MCF 10A (cell line): ENCODE measurements around the gene SPINT4. TPM values are rescaled to one million over a fixed set of nuclear protein-coding genes. Genes with fewer than 3 reads are reported as not detected.

Experiments used
- BruUV-seq: library from RNA; stranded (reverse); fragments of 400-500 nt; replicated peaks from 2 replicates; lab custom pipeline; 2021; lab: Mats Ljungman, UMichigan
- CTCF ChIA-PET: fragments of 300-600 bp; sonication (Branson Sonifier 250); formaldehyde crosslinking; extraction: SDS; loops from one replicate; lab custom pipeline; 2021; ENCODE audit warnings: antibody characterized with exemption, inconsistent platforms; lab: Yijun Ruan, JAX
- POLR2A ChIA-PET: fragments of 300-600, 350-650 bp; sonication (Branson Sonifier 250); formaldehyde crosslinking; extraction: SDS; loops from one replicate; lab custom pipeline; 2020; ENCODE audit warnings: antibody characterized with exemption, inconsistent platforms; lab: Yijun Ruan, JAX
- DNase-seq: peaks from one replicate; pipeline ENCODE4 v3.0.0-alpha.2; 2018; ENCODE audit not compliant: unreplicated experiment
- H3K27ac Mint-ChIP-seq: one replicate; pipeline ENCODE4 v1.8.0; 2022; ENCODE audit warnings: mild to moderate bottlenecking, low read depth, mixed read lengths; ENCODE audit not compliant: unreplicated experiment
- H3K27me3 Mint-ChIP-seq: one replicate; pipeline ENCODE4 v1.8.0; 2022; ENCODE audit warnings: mixed read lengths; ENCODE audit not compliant: insufficient read depth, unreplicated experiment
- H3K36me3 Mint-ChIP-seq: one replicate; pipeline ENCODE4 v1.8.0; 2022; ENCODE audit warnings: mild to moderate bottlenecking, moderate library complexity, mixed read lengths; ENCODE audit not compliant: insufficient read depth, unreplicated experiment
- H3K4me1 Mint-ChIP-seq: one replicate; pipeline ENCODE4 v1.8.0; 2022; ENCODE audit warnings: mixed read lengths; ENCODE audit not compliant: insufficient read depth, unreplicated experiment
- H3K4me3 Mint-ChIP-seq: one replicate; pipeline ENCODE4 v1.8.0; 2022; ENCODE audit warnings: mild to moderate bottlenecking, moderate library complexity, mixed read lengths; ENCODE audit not compliant: unreplicated experiment
- H3K9me3 Mint-ChIP-seq: one replicate; pipeline ENCODE4 v1.8.0; 2022; ENCODE audit warnings: mixed read lengths; ENCODE audit not compliant: unreplicated experiment
- CTCF ChIP-seq: fragments of 200-600 bp; IDR thresholded peaks from one replicate; pipeline ENCODE4 v1.8.0; 2022; ENCODE audit warnings: antibody characterized with exemption, mild to moderate bottlenecking; ENCODE audit not compliant: unreplicated experiment
- intact Hi-C: fragments of 100-400 bp; cut with micrococcal nuclease; formaldehyde crosslinking; loops from 2 replicates; pipeline ENCODE4 v1.14.1; 2022
- microRNA-seq: library from miRNA; unstranded; fragments of <30 nt; microRNA quantifications from one replicate; pipeline ENCODE4 v1.2.0, GENCODE V29; 2022
- total RNA-seq: library from RNA; stranded (reverse); gene quantifications from 2 replicates; pipeline ENCODE4 v1.2.3, GENCODE V29; 2022

The SPINT4 gene
- total RNA-seq, 1 experiment from 2014 or later = not detected

DNA sequence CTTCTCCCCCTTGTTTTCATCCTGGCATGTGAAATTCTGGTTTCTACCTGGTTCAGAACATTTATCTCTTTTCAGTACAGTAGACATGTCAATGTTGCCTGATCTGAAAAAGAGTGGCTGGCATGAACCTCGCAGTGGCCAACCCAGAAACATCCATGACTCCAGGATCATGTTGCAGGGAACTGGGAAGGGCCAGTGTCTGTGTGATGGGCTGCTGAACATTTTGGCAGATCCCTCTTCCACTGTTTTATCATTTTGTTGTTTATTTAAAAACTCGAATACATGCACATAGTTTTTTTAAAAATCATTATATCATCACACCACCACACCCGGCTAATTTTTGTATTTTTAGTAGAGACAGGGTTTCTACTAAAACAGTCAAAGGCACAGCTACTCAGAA lies 50.5 kb downstream of the SPINT4 start:
- Mint-ChIP-seq H3K4me1 (peaks cover under 1% of the 10 kb centered on the region), H3K36me3 (peaks cover 5% of the 10 kb centered on the region), H3K27me3 (peaks cover 11% of the 10 kb centered on the region), H3K4me3 (no peak overlapping the region), H3K27ac (no peak overlapping the region), H3K9me3 (no peaks in the 10 kb centered on the region)
- POLR2A ChIA-PET = interaction anchor here (0.9 kb wide), 1 partner anchor 234 kb away, joined by 4 read pairs; no protein-coding TSS in a partner anchor
- BruUV-seq = no TSS peak
- CTCF ChIA-PET = interaction anchor here (1.3 to 8.2 kb wide), 14 partner anchors 33 to 452 kb away, joined by 4 to 158 read pairs (median 15); partner anchors contain the start of genes EPPIN, SYS1 and WFDC6
- intact Hi-C loops = no loop called here
- TF ChIP-seq CTCF = no peak
- DNase-seq = no peak

- CTCF ChIA-PET = interaction anchor here (0.5 to 8.2 kb wide), 10 partner anchors 9 to 454 kb away, joined by 3 to 158 read pairs (median 3); no protein-coding TSS in a partner anchor
- Mint-ChIP-seq H3K27me3 (peaks cover 11% of the 10 kb centered on the region), H3K4me3 (no peak overlapping the region), H3K27ac (no peak overlapping the region), H3K4me1 (peaks cover 23% of the 10 kb centered on the region), H3K36me3 (peaks cover 5% of the 10 kb centered on the region), H3K9me3 (no peaks in the 10 kb centered on the region)
- no peak for DNase-seq
- POLR2A ChIA-PET = interaction anchor here (0.6 kb wide), 1 partner anchor 412 kb away, joined by 3 read pairs; the partner anchor contains the start of gene SYS1
- intact Hi-C loops = no loop called here
- no TSS peak for BruUV-seq
- no peak for TF ChIP-seq CTCF
Observed at GRCh38 chr20:45774945-45775344, 52.8 kb downstream of the SPINT4 start.

DNA sequence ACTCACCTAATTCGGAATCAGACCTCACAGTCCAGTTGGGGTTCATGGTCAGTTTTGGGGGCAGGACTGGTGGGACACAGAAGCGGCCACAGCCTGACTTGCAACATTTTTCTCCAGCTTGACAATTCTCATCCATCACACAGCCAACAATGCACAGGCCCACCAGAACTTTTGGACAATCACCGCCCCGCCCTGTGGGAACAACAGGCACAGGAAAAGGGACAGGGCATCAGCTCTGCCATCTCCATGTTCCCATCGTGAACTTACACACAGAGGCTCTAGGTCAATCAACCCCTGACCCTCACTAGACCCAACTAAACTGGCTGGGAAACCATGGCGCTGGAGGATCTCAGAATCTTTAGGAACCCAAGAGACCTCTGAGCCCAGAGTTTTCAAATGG lies 53.3 kb downstream of the SPINT4 start:
- peaks cover 11% of the 10 kb centered on the region for H3K27me3 Mint-ChIP-seq
- ChIA-PET CTCF (interaction anchor here (0.6 to 1.2 kb wide), 4 partner anchors 9 to 401 kb away, joined by 3 read pairs; no protein-coding TSS in a partner anchor), POLR2A (interaction anchor here (1.2 to 1.6 kb wide), 2 partner anchors 439 to 457 kb away, joined by 3 to 5 read pairs; no protein-coding TSS in a partner anchor)
- H3K4me3 Mint-ChIP-seq = no peak overlapping the region
- BruUV-seq = no TSS peak
- DNase-seq = no peak
- TF ChIP-seq CTCF = no peak
- H3K4me1 Mint-ChIP-seq = peaks cover 28% of the 10 kb centered on the region
- peaks cover 5% of the 10 kb centered on the region for H3K36me3 Mint-ChIP-seq
- H3K27ac Mint-ChIP-seq = no peak overlapping the region
- no peaks in the 10 kb centered on the region for H3K9me3 Mint-ChIP-seq
- intact Hi-C loops = no loop called here

Small RNAs within 50 kb of the gene (microRNA-seq; reads per million reads assigned to microRNA genes)
- not detected for gene MIR3617

Other genes starting within 250 kb of the SPINT4 start
- not detected in 2 replicates for gene SPINT3, start 206.7 kb upstream of the SPINT4 start, total RNA-seq
- gene WFDC6, start 182.9 kb upstream of the SPINT4 start, total RNA-seq = not detected in 2 replicates
- not detected in 2 replicates for gene EPPIN, start 174.9 kb upstream of the SPINT4 start, total RNA-seq
- not detected in 2 replicates for gene WFDC8, start 143.1 kb upstream of the SPINT4 start, total RNA-seq
- not detected in 2 replicates for gene WFDC10A, start 92.6 kb upstream of the SPINT4 start, total RNA-seq
- gene WFDC9, start 91.1 kb upstream of the SPINT4 start, total RNA-seq = not detected in 2 replicates
- gene WFDC11, start 52.1 kb upstream of the SPINT4 start, total RNA-seq = not detected in 2 replicates
- not detected in 2 replicates for gene WFDC13, start 20.3 kb upstream of the SPINT4 start, total RNA-seq
- not detected in 2 replicates for gene WFDC10B, start 17.3 kb upstream of the SPINT4 start, total RNA-seq
- gene WFDC3, start 69.5 kb downstream of the SPINT4 start, total RNA-seq = 0.91 TPM in 1 of 2 replicates, not detected in the other
- gene DNTTIP1, start 69.6 kb downstream of the SPINT4 start, total RNA-seq = 41.6 and 51.6 TPM in 2 replicates
- gene UBE2C, start 90.3 kb downstream of the SPINT4 start, total RNA-seq = 98.4 and 107 TPM in 2 replicates
- gene TNNC2, start 105.0 kb downstream of the SPINT4 start, total RNA-seq = 0.79 TPM in 1 of 2 replicates, not detected in the other
- 8.5 and 13.9 TPM in 2 replicates for gene SNX21, start 111.5 kb downstream of the SPINT4 start, total RNA-seq
- gene ACOT8, start 135.0 kb downstream of the SPINT4 start, total RNA-seq = 19.5 and 20.1 TPM in 2 replicates
- 1.4 and 2.4 TPM in 2 replicates for gene ZSWIM3, start 135.3 kb downstream of the SPINT4 start, total RNA-seq
- gene ZSWIM1, start 158.9 kb downstream of the SPINT4 start, total RNA-seq = 7.6 and 10.3 TPM in 2 replicates
- gene SPATA25, start 165.3 kb downstream of the SPINT4 start, total RNA-seq = 0.72 and 0.74 TPM in 2 replicates
- gene NEURL2, start 168.9 kb downstream of the SPINT4 start, total RNA-seq = 2.0 and 2.5 TPM in 2 replicates
- 25.3 and 39.1 TPM in 2 replicates for gene CTSA, start 169.0 kb downstream of the SPINT4 start, total RNA-seq
- gene PLTP, start 189.8 kb downstream of the SPINT4 start, total RNA-seq = 0.20 and 0.37 TPM in 2 replicates
- gene PCIF1, start 212.3 kb downstream of the SPINT4 start, total RNA-seq = 14.3 and 20.5 TPM in 2 replicates
- gene ZNF335, start 249.9 kb downstream of the SPINT4 start, total RNA-seq = 24.2 and 26.9 TPM in 2 replicates